Measurements from ENCODE around the gene PARD6A.

GRCh38 chr16:67636713-67637112, 24.0 kb upstream of the PARD6A start:
- TF ChIP-seq CTCF (IDR thresholded peaks at IDR 0.05; ENCODE audit: insufficient read depth, low read length), result no peak
- TF ChIP-seq SPI1 (IDR thresholded peaks at IDR 0.05; ENCODE audit: borderline replicate concordance, low read depth), result no peak
- TF ChIP-seq REST (IDR thresholded peaks at IDR 0.05; ENCODE audit: insufficient replicate concordance, low read depth), result no peak

Data from HL-60 (cell line).